ENCODE data around the gene AKIRIN1. TPM values are rescaled to one million over a fixed set of nuclear protein-coding genes. Genes with fewer than 3 reads are reported as not detected.

The AKIRIN1 gene
- total RNA-seq, 4 donors from 2014 or later = 59.0 to 93.1 (median 69.2) TPM

DNA sequence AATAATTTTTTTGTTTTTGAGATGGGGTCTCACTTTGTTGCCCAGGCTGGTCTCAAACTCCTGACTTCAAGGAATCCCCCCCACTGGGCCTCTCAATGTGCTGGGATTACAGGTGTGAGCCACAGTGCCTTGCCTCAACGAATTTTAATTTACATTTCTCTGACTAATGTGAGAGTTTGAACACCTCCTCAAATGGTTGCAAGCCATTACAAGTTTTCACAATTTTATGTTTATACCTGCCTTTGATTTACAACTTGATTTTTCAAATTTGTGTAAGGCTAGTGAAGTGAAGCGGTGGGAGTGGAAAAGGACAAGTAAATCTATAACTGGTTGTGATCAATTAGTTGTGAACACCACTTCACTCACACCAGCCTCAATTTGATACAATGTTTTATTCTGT, 40.5 kb upstream of the AKIRIN1 start:
- WGBS = 50% methylated on average over 2 of the region's 2 CpGs
- TF ChIP-seq POLR2A (IDR thresholded peaks at IDR 0.05; ENCODE audit: low read depth) (no peak), EP300 (IDR thresholded peaks at IDR 0.05) (no peak), POLR2AphosphoS5 (IDR thresholded peaks at IDR 0.05) (no peak)
- TF ChIP-seq, protein P1, sequence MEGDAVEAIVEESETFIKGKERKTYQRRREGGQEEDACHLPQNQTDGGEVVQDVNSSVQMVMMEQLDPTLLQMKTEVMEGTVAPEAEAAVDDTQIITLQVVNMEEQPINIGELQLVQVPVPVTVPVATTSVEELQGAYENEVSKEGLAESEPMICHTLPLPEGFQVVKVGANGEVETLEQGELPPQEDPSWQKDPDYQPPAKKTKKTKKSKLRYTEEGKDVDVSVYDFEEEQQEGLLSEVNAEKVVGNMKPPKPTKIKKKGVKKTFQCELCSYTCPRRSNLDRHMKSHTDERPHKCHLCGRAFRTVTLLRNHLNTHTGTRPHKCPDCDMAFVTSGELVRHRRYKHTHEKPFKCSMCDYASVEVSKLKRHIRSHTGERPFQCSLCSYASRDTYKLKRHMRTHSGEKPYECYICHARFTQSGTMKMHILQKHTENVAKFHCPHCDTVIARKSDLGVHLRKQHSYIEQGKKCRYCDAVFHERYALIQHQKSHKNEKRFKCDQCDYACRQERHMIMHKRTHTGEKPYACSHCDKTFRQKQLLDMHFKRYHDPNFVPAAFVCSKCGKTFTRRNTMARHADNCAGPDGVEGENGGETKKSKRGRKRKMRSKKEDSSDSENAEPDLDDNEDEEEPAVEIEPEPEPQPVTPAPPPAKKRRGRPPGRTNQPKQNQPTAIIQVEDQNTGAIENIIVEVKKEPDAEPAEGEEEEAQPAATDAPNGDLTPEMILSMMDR (IDR thresholded peaks at IDR 0.05) = no peak
- intact Hi-C loops (cut with DNase I) = no loop called here

DNA sequence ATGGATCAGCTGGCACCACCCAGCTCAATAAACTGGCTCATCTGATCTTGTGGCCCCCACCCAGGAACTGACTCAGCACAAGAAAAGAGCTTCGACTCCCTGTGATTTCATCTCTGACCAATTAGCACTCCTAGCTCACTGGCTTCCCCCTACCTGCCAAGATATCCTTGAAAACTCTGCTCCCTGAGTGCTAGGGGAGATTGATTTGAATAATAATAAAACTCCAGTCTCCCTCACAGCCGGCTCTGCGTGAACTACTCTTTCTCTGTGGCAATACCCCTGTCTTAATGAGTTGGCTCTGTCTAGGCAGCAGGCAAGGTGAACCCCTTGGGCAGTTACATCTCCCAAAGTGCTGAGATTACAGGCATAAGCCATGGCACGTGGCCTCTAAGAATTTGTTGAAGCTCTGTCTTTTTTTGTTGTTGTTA, 37.6 kb upstream of the AKIRIN1 start:
- Histone ChIP-seq H3K9me3 (no peaks in the 10 kb centered on the region), H3K36me3 (no peaks in the 10 kb centered on the region), H3K4me3 (no peak overlapping the region), H3K27ac (replicated peaks in 1 of 4) (no peak overlapping the region), H3K27me3 (no peaks in the 10 kb centered on the region), H3K4me1 (no peaks in the 10 kb centered on the region)
- 30% methylated on average over 4 of the region's 4 CpGs for WGBS
- intact Hi-C loops (cut with DNase I) = no loop called here
- DNase-seq (ENCODE audit: extremely low spot score) = no peak
- TF ChIP-seq, protein P1 (IDR thresholded peaks at IDR 0.05) = no peak
- TF ChIP-seq POLR2AphosphoS5 (IDR thresholded peaks at IDR 0.05) (no peak), EP300 (IDR thresholded peaks at IDR 0.05) (no peak), POLR2A (IDR thresholded peaks at IDR 0.05; ENCODE audit: low read depth) (no peak)

More for the DNA sequence above, 40.5 kb upstream of the AKIRIN1 start:
- DNase-seq (ENCODE audit: extremely low spot score) = no peak
- H3K27ac ChIP-seq (replicated peaks in 1 of 4) = no peak overlapping the region
- H3K27me3 ChIP-seq = no peaks in the 10 kb centered on the region
- no peaks in the 10 kb centered on the region for H3K9me3 ChIP-seq
- H3K4me1 ChIP-seq = no peaks in the 10 kb centered on the region
- no peak overlapping the region for H3K4me3 ChIP-seq
- H3K36me3 ChIP-seq = no peaks in the 10 kb centered on the region

DNA sequence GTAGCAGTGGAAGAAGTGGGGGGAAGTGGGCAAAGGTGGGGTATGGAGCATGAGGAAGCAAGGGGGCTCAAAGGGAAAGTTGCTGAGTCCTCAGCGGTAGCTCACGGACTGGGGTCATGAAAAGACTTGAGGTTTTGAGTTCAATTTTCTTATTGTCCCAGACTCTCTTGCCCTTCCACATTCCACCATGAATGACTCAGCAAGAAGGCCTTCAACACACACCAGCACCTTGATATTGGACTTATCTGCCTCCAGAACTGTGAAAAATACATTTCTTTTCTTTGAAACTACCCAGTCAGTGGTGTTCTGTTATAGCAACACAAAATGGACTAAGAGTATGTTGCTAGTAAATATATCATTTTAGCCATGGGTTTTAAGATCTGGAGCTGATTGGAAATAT, 32.1 kb upstream of the AKIRIN1 start:
- no peaks in the 10 kb centered on the region for H3K9me3 ChIP-seq
- H3K27me3 ChIP-seq = no peaks in the 10 kb centered on the region
- 97% methylated on average over 2 of the region's 2 CpGs for WGBS
- TF ChIP-seq, protein P1 (IDR thresholded peaks at IDR 0.05) = no peak
- TF ChIP-seq EP300 (IDR thresholded peaks at IDR 0.05) (no peak), POLR2AphosphoS5 (IDR thresholded peaks at IDR 0.05) (no peak), POLR2A (IDR thresholded peaks at IDR 0.05; ENCODE audit: low read depth) (no peak)
- H3K36me3 ChIP-seq = no peaks in the 10 kb centered on the region
- DNase-seq (ENCODE audit: extremely low spot score) = no peak
- no peaks in the 10 kb centered on the region for H3K4me1 ChIP-seq
- no peak overlapping the region for H3K4me3 ChIP-seq
- intact Hi-C loops (cut with DNase I) = no loop called here
- H3K27ac ChIP-seq (replicated peaks in 1 of 4) = no peak overlapping the region

DNA sequence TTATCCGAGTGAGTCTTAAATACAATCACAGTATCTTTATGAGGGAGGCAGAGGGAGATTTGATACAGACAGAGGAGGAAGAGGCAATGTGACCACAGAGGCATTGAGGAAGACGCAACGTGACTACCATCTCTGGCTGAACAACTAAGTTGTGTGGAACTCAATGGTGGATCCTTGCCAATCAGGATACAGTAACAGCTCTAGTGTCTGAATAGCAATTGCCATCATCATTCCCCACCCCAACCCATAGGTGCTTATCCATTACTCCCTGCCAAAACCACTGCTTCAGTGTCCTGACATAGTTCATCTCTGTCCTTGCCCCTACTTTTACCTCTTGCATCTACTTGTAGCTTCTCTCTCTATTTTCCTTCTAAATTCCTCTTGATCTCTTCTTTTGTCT, 29.0 kb upstream of the AKIRIN1 start:
- 67% methylated on average over 3 of the region's 3 CpGs for WGBS
- intact Hi-C loops (cut with DNase I) = no loop called here

More for the DNA sequence above, 29.0 kb upstream of the AKIRIN1 start:
- TF ChIP-seq POLR2A (IDR thresholded peaks at IDR 0.05; ENCODE audit: low read depth) = no peak
- TF ChIP-seq EP300 (IDR thresholded peaks at IDR 0.05) = no peak
- TF ChIP-seq, protein P1 (IDR thresholded peaks at IDR 0.05) = no peak
- no peak for TF ChIP-seq POLR2AphosphoS5 (IDR thresholded peaks at IDR 0.05)
- no peaks in the 10 kb centered on the region for H3K36me3 ChIP-seq
- H3K9me3 ChIP-seq = no peaks in the 10 kb centered on the region
- no peak overlapping the region for H3K27ac ChIP-seq (replicated peaks in 1 of 4)
- DNase-seq (ENCODE audit: extremely low spot score) = no peak
- H3K4me1 ChIP-seq = no peaks in the 10 kb centered on the region
- H3K4me3 ChIP-seq = no peak overlapping the region
- no peaks in the 10 kb centered on the region for H3K27me3 ChIP-seq
